HG03095 (cell line): ENCODE results near the gene SMU1.
A peak's percentile ranks its signal among the peaks of the same experiment; 100 is the strongest.
"Not testable (repeated sequence)": the region's sequence is repeated elsewhere in the genome, so short reads cannot be mapped to it uniquely, and the experiment has no call there.

Experiments used
- ATAC-seq: cut with Tn5 transposase; IDR thresholded peaks from one replicate; pipeline ENCODE4 v1.9.1; 2021; ENCODE audit warnings: moderate library complexity; ENCODE audit not compliant: unreplicated experiment

The SMU1 gene

GRCh38 chr9:33105959-33106358 is 29.5 kb upstream of the SMU1 start:
- ATAC-seq, result no peak

- ATAC-seq, result no peak
Observed at GRCh38 chr9:33105504-33105903, 29.0 kb upstream of the SMU1 start.

- ATAC-seq, result no peak
Observed at GRCh38 chr9:33104401-33104800, 27.9 kb upstream of the SMU1 start.

- ATAC-seq, result no peak
Observed at GRCh38 chr9:33103501-33104281, 27.2 kb upstream of the SMU1 start.

- no peak for ATAC-seq
Observed at GRCh38 chr9:33102551-33103210, 26.2 kb upstream of the SMU1 start.

GRCh38 chr9:33101104-33101951 is 24.9 kb upstream of the SMU1 start:
- ATAC-seq, result no peak

- no peak for ATAC-seq
Observed at GRCh38 chr9:33099754-33100153, 23.3 kb upstream of the SMU1 start.

- ATAC-seq, result no peak
Observed at GRCh38 chr9:33097192-33097591, 20.7 kb upstream of the SMU1 start.

- ATAC-seq, result no peak
Observed at GRCh38 chr9:33092634-33093033, 16.2 kb upstream of the SMU1 start.

- ATAC-seq, result not testable (repeated sequence)
Observed at GRCh38 chr9:33085672-33086071, 9.2 kb upstream of the SMU1 start.

GRCh38 chr9:33082538-33083326 is 6.3 kb upstream of the SMU1 start:
- ATAC-seq, result no peak

- ATAC-seq, result no peak
Observed at GRCh38 chr9:33082128-33082527, 5.7 kb upstream of the SMU1 start.

- ATAC-seq, result no peak
Observed at GRCh38 chr9:33081128-33081851, 4.8 kb upstream of the SMU1 start.

GRCh38 chr9:33080534-33080933 is 4.1 kb upstream of the SMU1 start:
- no peak for ATAC-seq

- ATAC-seq, result no peak
Observed at GRCh38 chr9:33068991-33069390, 7.5 kb downstream of the SMU1 start.

GRCh38 chr9:33065157-33066076 is 11.1 kb downstream of the SMU1 start:
- ATAC-seq, result peak; percentile 71

GRCh38 chr9:33051144-33051543 is 25.3 kb downstream of the SMU1 start:
- no peak for ATAC-seq

- ATAC-seq, result peak; percentile 86
Observed at GRCh38 chr9:33049680-33050361, 26.7 kb downstream of the SMU1 start.

GRCh38 chr9:33048054-33048465 is 28.4 kb downstream of the SMU1 start:
- ATAC-seq, result no peak
